ENCODE data around the gene UQCR11. TPM values are rescaled to one million over a fixed set of nuclear protein-coding genes. Genes with fewer than 3 reads are reported as not detected.

UQCR11 gene
- total RNA-seq, 1 donor from 2014 or later, result 149 TPM

DNA sequence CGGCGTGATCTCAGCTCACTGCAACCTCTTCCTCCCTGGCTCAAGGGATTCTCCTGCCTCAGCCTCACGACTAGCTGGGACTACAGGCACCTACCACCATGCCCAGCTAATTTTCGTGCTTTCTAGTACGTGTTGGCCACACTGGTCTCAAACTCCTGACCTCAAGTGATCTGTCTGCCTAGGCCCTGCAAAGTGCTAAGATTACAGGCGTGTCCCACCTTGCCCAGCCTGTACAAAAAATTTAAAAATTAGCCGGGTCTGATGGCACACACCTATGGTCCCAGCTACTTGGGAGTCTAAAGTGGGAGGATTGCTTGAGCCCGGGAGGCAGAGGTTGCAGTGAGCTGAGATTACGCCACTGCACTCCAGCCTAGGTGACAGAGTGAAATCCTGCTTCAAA lies 32.5 kb downstream of the UQCR11 start:
- Mint-ChIP-seq H3K4me3 (peak overlapping the region; percentile 31), H3K9me3 (no peaks in the 10 kb centered on the region), H3K27me3 (ENCODE audit: low read depth) (peaks cover 22% of the 10 kb centered on the region), H3K27ac (ENCODE audit: unreplicated experiment) (no peak overlapping the region), H3K4me1 (peaks cover 17% of the 10 kb centered on the region), H3K36me3 (ENCODE audit: low read depth) (peaks cover 9% of the 10 kb centered on the region)
- no peak for DNase-seq (ENCODE audit: low read depth, low spot score)
- TF ChIP-seq, protein P1, sequence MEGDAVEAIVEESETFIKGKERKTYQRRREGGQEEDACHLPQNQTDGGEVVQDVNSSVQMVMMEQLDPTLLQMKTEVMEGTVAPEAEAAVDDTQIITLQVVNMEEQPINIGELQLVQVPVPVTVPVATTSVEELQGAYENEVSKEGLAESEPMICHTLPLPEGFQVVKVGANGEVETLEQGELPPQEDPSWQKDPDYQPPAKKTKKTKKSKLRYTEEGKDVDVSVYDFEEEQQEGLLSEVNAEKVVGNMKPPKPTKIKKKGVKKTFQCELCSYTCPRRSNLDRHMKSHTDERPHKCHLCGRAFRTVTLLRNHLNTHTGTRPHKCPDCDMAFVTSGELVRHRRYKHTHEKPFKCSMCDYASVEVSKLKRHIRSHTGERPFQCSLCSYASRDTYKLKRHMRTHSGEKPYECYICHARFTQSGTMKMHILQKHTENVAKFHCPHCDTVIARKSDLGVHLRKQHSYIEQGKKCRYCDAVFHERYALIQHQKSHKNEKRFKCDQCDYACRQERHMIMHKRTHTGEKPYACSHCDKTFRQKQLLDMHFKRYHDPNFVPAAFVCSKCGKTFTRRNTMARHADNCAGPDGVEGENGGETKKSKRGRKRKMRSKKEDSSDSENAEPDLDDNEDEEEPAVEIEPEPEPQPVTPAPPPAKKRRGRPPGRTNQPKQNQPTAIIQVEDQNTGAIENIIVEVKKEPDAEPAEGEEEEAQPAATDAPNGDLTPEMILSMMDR (conservative IDR thresholded peaks at IDR 0.05), result no peak

DNA sequence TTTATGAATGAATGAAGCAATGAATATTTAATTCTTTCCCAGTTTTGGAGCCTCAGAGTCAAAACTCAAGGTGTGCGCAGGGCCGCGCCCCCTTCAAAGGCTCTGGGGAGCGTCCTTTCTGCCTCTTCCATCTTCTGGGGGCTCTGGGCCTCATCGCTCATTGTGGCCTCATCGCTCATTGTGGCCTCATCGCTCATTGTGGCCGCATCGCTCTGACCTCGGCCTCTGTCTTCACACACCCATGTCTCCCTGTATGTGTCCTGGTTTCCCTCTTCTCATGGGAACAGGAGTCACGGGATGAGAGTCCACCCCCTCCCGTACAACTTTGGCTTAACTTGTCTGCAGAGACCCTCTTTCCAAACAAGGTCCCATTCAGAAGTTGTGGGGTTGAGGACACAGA lies 33.9 kb downstream of the UQCR11 start:
- H3K27ac Mint-ChIP-seq (ENCODE audit: unreplicated experiment), result peak overlapping the region; percentile 75
- TF ChIP-seq, protein P1 (conservative IDR thresholded peaks at IDR 0.05), result no peak
- H3K36me3 Mint-ChIP-seq (ENCODE audit: low read depth), result peaks cover 9% of the 10 kb centered on the region
- H3K4me1 Mint-ChIP-seq, result peaks cover 17% of the 10 kb centered on the region
- peaks cover 22% of the 10 kb centered on the region for H3K27me3 Mint-ChIP-seq (ENCODE audit: low read depth)
- no peaks in the 10 kb centered on the region for H3K9me3 Mint-ChIP-seq
- H3K4me3 Mint-ChIP-seq, result peak overlapping the region; percentile 88
- no peak for DNase-seq (ENCODE audit: low read depth, low spot score)

DNA sequence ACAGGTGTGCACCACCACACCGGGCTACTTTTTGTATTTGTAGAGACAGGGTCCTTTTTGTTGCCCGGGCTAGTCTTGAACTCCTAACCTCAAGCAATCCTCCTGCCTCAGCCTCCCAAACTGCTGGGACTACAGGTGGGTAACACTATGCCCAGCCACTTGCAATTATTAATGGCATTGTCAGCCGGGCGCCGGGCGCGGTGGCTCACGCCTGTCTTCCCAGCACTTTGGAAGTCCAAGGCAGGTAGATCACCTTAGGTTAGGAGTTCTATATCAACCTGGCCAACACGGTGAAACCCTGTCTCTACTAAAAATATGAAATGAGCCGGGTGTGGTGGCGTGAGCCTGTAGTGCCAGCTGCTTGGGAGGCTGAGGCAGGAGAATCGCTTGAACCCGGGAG lies 34.4 kb downstream of the UQCR11 start:
- Mint-ChIP-seq H3K27me3 (ENCODE audit: low read depth) (peaks cover 22% of the 10 kb centered on the region), H3K27ac (ENCODE audit: unreplicated experiment) (no peak overlapping the region), H3K36me3 (ENCODE audit: low read depth) (peaks cover 7% of the 10 kb centered on the region), H3K4me1 (peaks cover 17% of the 10 kb centered on the region), H3K4me3 (peak overlapping the region; percentile 88), H3K9me3 (no peaks in the 10 kb centered on the region)
- no peak for DNase-seq (ENCODE audit: low read depth, low spot score)
- TF ChIP-seq, protein P1 (conservative IDR thresholded peaks at IDR 0.05), result no peak

DNA sequence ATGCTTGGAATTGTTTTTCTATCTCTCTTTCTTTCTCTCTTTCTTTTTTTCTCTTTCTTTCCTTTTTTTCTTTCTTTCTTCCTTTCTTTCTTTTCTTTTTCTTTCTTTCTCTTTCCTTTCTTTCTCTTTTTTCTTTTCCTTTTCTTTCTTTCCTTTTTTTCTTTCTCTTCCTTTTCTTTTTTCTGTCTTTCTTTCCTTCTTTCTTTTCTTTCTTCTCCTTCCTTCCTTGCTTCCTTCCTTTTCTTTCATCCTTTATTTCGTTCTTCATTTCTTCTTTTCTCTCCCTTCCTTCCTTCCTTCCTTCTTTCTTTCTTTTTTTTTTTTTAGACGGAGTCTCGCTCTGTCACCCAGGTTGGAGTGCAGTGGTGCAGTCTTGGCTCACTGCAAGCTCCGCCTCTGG lies 35.3 kb downstream of the UQCR11 start:
- DNase-seq (ENCODE audit: low read depth, low spot score), result no peak
- H3K4me1 Mint-ChIP-seq, result peaks cover 17% of the 10 kb centered on the region
- H3K4me3 Mint-ChIP-seq, result peak overlapping the region; percentile 88
- TF ChIP-seq, protein P1 (conservative IDR thresholded peaks at IDR 0.05), result no peak
- no peaks in the 10 kb centered on the region for H3K9me3 Mint-ChIP-seq
- H3K36me3 Mint-ChIP-seq (ENCODE audit: low read depth), result peaks cover 6% of the 10 kb centered on the region
- H3K27me3 Mint-ChIP-seq (ENCODE audit: low read depth), result peaks cover 22% of the 10 kb centered on the region
- H3K27ac Mint-ChIP-seq (ENCODE audit: unreplicated experiment), result no peak overlapping the region

DNA sequence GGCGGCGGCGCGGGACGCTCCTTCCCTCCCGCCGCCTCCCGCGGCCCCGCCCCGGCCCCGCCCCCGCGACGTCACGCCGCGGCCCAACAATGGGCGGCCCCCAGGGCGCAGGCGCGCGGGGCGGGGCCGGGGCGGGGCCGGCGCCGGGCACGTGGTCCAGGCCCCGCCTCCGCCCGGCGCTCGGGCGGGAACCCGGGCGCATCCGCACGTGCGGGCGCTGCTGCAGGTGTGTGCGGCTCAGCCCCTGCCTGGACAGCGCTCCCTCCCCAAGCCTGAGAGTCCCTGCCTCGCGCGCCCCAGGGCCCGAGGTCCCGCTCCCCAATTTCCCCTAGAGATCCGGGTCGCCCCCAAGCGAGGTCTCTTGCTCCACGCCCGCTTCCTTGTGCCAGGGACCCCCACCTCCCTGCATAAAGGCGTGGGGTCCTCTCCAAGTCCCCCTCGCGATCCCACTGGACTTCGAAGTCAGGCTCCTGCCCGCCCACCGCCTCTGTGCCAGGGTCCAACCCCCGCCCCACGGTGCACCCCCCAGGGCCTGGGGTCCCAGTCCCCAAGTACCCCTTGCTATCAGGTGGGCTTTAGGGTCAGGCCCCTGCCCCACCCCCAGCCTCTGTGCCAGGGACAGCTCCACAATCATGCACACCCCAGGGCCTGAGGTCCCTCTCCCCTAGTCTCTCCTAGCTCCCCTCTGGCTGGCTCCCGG lies 36.8 kb downstream of the UQCR11 start, which contains the start of gene MEX3D:
MEX3D (minus strand) TSS at position 6 of the 700 bp plus-strand sequence. CDS start 267 bp downstream, outside the sequence.
- Mint-ChIP-seq H3K4me3 (peak within 1 kb of the TSS; percentile 88), H3K9me3 (no peaks in the 10 kb centered on the region), H3K4me1 (peaks cover 17% of the 10 kb centered on the region), H3K27ac (ENCODE audit: unreplicated experiment) (peak within 1 kb of the TSS; percentile 94), H3K27me3 (ENCODE audit: low read depth) (peaks cover 24% of the 10 kb centered on the region), H3K36me3 (ENCODE audit: low read depth) (peaks cover 5% of the 10 kb centered on the region)
- TF ChIP-seq, protein P1 (conservative IDR thresholded peaks at IDR 0.05), result no peak
- peak; percentile 57 for DNase-seq (ENCODE audit: low read depth, low spot score)

Data from neural crest cell (in vitro differentiated cells).